ENCODE measurements around the gene ACKR3.

DNA sequence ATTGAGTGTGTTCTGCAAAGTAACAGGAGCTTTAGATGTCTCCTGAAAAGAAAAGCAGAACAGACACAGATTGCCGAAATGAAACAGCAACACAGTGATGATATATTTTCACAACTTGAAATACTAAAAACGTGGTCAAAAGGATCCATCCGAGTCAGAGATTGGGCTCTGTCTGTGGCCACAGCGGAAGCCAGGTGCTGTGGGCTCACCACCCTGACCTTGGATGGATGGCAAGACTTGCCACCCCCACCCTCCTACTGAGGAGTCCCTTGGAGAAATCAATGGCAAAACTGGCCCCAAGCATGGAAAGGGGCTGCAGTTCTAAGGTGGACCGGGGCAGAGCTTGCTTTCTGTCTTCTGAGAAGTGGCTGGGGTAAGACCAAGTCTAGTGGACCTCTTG lies 31.4 kb upstream of the ACKR3 start:
- no peak for TF ChIP-seq POLR2AphosphoS5 (IDR thresholded peaks at IDR 0.05)
- TF ChIP-seq, protein P1, sequence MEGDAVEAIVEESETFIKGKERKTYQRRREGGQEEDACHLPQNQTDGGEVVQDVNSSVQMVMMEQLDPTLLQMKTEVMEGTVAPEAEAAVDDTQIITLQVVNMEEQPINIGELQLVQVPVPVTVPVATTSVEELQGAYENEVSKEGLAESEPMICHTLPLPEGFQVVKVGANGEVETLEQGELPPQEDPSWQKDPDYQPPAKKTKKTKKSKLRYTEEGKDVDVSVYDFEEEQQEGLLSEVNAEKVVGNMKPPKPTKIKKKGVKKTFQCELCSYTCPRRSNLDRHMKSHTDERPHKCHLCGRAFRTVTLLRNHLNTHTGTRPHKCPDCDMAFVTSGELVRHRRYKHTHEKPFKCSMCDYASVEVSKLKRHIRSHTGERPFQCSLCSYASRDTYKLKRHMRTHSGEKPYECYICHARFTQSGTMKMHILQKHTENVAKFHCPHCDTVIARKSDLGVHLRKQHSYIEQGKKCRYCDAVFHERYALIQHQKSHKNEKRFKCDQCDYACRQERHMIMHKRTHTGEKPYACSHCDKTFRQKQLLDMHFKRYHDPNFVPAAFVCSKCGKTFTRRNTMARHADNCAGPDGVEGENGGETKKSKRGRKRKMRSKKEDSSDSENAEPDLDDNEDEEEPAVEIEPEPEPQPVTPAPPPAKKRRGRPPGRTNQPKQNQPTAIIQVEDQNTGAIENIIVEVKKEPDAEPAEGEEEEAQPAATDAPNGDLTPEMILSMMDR (IDR thresholded peaks at IDR 0.05) = no peak
- TF ChIP-seq POLR2A (IDR thresholded peaks at IDR 0.05) = no peak

Measured in breast epithelium (tissue), 3 donors.